Measurements from ENCODE around the gene CTDSPL. TPM values are rescaled to one million over a fixed set of nuclear protein-coding genes. Genes with fewer than 3 reads are reported as not detected.
A peak's percentile ranks its signal among the peaks of the same experiment; 100 is the strongest.

The CTDSPL gene
- total and polyA plus RNA-seq, 2 of the 13 experiments (the other 11 are each of a cell fraction or from before 2014, with no cell fraction given), result 26.1 to 142 TPM

- TF ChIP-seq GPBP1L1 (CRISPR knock-in tag; IDR thresholded peaks at IDR 0.05) (no peak), HMGXB4 (CRISPR knock-in tag; IDR thresholded peaks at IDR 0.05; ENCODE audit: borderline replicate concordance in 1 of 2, low read depth in 1 of 2) (peak; percentile 24 to 79; a peak in 2 of 4 replicates), ZNF280D (CRISPR knock-in tag; IDR thresholded peaks at IDR 0.05) (peak; percentile 93), ZNF7 (CRISPR knock-in tag; IDR thresholded peaks at IDR 0.05) (no peak), ZNF615 (CRISPR knock-in tag; IDR thresholded peaks at IDR 0.05; ENCODE audit: borderline replicate concordance) (0 out of 2 replicates have a peak, but pooled peaks have one; percentile 51), ZNF326 (CRISPR knock-in tag; IDR thresholded peaks at IDR 0.05; ENCODE audit: borderline replicate concordance) (no peak), BCL6 (CRISPR knock-in tag; IDR thresholded peaks at IDR 0.05) (peak; percentile 51; the same call in 1 of the 2 replicates), EEA1 (CRISPR knock-in tag; IDR thresholded peaks at IDR 0.05; ENCODE audit: borderline replicate concordance) (no peak), ISX (CRISPR knock-in tag; conservative IDR thresholded peaks at IDR 0.05) (no peak), MED1 (CRISPR knock-in tag; IDR thresholded peaks at IDR 0.05) (peak; percentile 92), EP300 (IDR thresholded peaks at IDR 0.05; ENCODE audit: low read depth in 2 of 2, low read length in 2 of 2) (peak in 1 of 2 experiments; percentile 84; a peak in 1 of 4 replicates), EP300 (CRISPR knock-in tag; IDR thresholded peaks at IDR 0.05; ENCODE audit: borderline replicate concordance) (peak; percentile 92), ZSCAN30 (CRISPR knock-in tag; IDR thresholded peaks at IDR 0.05) (no peak), SETDB1 (CRISPR knock-in tag; IDR thresholded peaks at IDR 0.05; ENCODE audit: borderline replicate concordance) (no peak), RCOR2 (CRISPR knock-in tag; IDR thresholded peaks at IDR 0.05) (peak; percentile 87; the same call in 1 of the 2 replicates), MLX (CRISPR knock-in tag; IDR thresholded peaks at IDR 0.05) (peak; percentile 92), PHB2 (IDR thresholded peaks at IDR 0.05; ENCODE audit: partially characterized antibody) (no peak), FOXA1 (IDR thresholded peaks at IDR 0.05) (no peak), FOXA1 (CRISPR knock-in tag; IDR thresholded peaks at IDR 0.05) (peak; percentile 71), SRY (CRISPR knock-in tag; IDR thresholded peaks at IDR 0.05) (no peak), SOX13 (IDR thresholded peaks at IDR 0.05) (no peak), SOX13 (CRISPR knock-in tag; conservative IDR thresholded peaks at IDR 0.05 in 1 of 2, IDR thresholded peaks at IDR 0.05 in 1 of 2) (peak in 1 of 2 experiments; percentile 73; a peak in 2 of 4 replicates), BRCA1 (CRISPR knock-in tag; IDR thresholded peaks at IDR 0.05) (no peak), ZNF10 (CRISPR knock-in tag; IDR thresholded peaks at IDR 0.05; ENCODE audit: borderline replicate concordance, low read depth) (no peak)
Measured at GRCh38 chr3:37909067-37909911, 47.6 kb downstream of the CTDSPL start (continued).

Measured in HepG2 (cell line).